Stimulated activated naive CD8-positive, alpha-beta T cell treated with anti-CD3 and anti-CD28 coated beads, Interleukin-15, amount 100 ng/mL, for 72 hours (primary cell): ENCODE measurements around the gene GPR137B.
A peak's percentile ranks its signal among the peaks of the same experiment; 100 is the strongest.

Experiments used
- ATAC-seq: fragments of 150-1000 bp; cut with Tn5 transposase; 2 replicates; pipeline ENCODE4 v1.10.0; 2021; ENCODE audit warnings: mild to moderate bottlenecking, moderate library complexity
- DNase-seq, 2 donors: peaks; one replicate each; pipeline ENCODE4 v3.0.0; 2021 to 2022
- H3K27ac Mint-ChIP-seq, 2 donors: one replicate each; pipeline ENCODE4 v1.8.0; 2022; ENCODE audit warnings: mild to moderate bottlenecking in 2 of 2, mixed read lengths in 2 of 2, moderate library complexity in 2 of 2
- H3K27me3 Mint-ChIP-seq: one replicate; pipeline ENCODE4 v1.8.0; 2022; ENCODE audit warnings: mixed read lengths
- H3K4me1 Mint-ChIP-seq: one replicate; pipeline ENCODE4 v1.8.0; 2022; ENCODE audit warnings: mild to moderate bottlenecking, mixed read lengths
- H3K4me3 Mint-ChIP-seq, 2 donors: one replicate each; pipeline ENCODE4 v1.8.0; 2022; ENCODE audit warnings: mild to moderate bottlenecking in 2 of 2, mixed read lengths in 2 of 2, moderate library complexity in 1 of 2
- H3K9me3 Mint-ChIP-seq, 2 donors: one replicate each; pipeline ENCODE4 v1.8.0; 2022; ENCODE audit warnings: mixed read lengths in 2 of 2

Gene GPR137B

GRCh38 chr1:236130372-236130771 is 12.0 kb upstream of the GPR137B start:
- DNase-seq (no peak), ATAC-seq (no peak)
- Mint-ChIP-seq H3K9me3 (no peaks in the 10 kb centered on the region), H3K27me3 (peaks cover 49% of the 10 kb centered on the region), H3K4me1 (no peaks in the 10 kb centered on the region), H3K4me3 (no peak overlapping the region), H3K27ac (no peak overlapping the region)

- ATAC-seq = no peak
- Mint-ChIP-seq H3K9me3 (no peaks in the 10 kb centered on the region), H3K27ac (no peak overlapping the region), H3K4me3 (no peak overlapping the region), H3K4me1 (no peaks in the 10 kb centered on the region), H3K27me3 (peaks cover 42% of the 10 kb centered on the region)
- no peak for DNase-seq
Measured at GRCh38 chr1:236131916-236132315, 10.4 kb upstream of the GPR137B start.

- ATAC-seq = no peak
- peaks cover 44% of the 10 kb centered on the region for H3K27me3 Mint-ChIP-seq
- H3K9me3 Mint-ChIP-seq = no peaks in the 10 kb centered on the region
Measured at GRCh38 chr1:236132420-236133046, 9.8 kb upstream of the GPR137B start.

DNA sequence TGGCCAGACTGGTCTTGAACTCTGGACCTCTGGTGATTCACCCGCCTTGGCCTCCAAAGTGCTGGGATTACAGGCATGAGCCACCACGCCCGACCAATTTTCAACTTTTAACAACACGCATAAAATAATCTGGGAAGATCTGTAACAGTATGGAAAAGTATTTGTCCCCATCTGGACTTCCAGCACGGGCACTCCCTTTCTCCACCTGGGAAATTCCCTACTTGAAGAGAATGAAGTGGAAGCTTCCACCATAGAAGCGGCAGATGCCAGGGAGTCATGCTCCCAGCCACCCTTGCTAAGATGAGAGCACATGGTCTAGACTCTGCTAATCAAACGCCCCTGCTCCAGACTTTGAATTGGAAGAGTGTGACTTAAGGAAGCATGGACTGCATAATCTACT is 9.0 kb upstream of the GPR137B start:
- ATAC-seq = no peak
- Mint-ChIP-seq H3K27me3 (peaks cover 44% of the 10 kb centered on the region), H3K27ac (no peak overlapping the region), H3K4me3 (no peak overlapping the region), H3K4me1 (no peaks in the 10 kb centered on the region), H3K9me3 (no peaks in the 10 kb centered on the region)
- DNase-seq = no peak

More at GRCh38 chr1:236132420-236133046, 9.8 kb upstream of the GPR137B start:
- H3K27ac Mint-ChIP-seq = no peak overlapping the region
- no peak overlapping the region for H3K4me3 Mint-ChIP-seq
- DNase-seq = no peak
- no peaks in the 10 kb centered on the region for H3K4me1 Mint-ChIP-seq

GRCh38 chr1:236133802-236134201 is 8.5 kb upstream of the GPR137B start:
- Mint-ChIP-seq H3K9me3 (no peaks in the 10 kb centered on the region), H3K4me1 (no peaks in the 10 kb centered on the region)
- no peak for ATAC-seq

GRCh38 chr1:236137285-236137852 is 5.0 kb upstream of the GPR137B start:
- Mint-ChIP-seq H3K4me1 (peaks cover 10% of the 10 kb centered on the region), H3K9me3 (no peaks in the 10 kb centered on the region), H3K27ac (no peak overlapping the region), H3K4me3 (no peak overlapping the region), H3K27me3 (peaks cover 80% of the 10 kb centered on the region)
- DNase-seq (no peak), ATAC-seq (no peak)

More at GRCh38 chr1:236133802-236134201, 8.5 kb upstream of the GPR137B start:
- DNase-seq = no peak
- Mint-ChIP-seq H3K4me3 (no peak overlapping the region), H3K27me3 (peaks cover 49% of the 10 kb centered on the region), H3K27ac (no peak overlapping the region)

DNA sequence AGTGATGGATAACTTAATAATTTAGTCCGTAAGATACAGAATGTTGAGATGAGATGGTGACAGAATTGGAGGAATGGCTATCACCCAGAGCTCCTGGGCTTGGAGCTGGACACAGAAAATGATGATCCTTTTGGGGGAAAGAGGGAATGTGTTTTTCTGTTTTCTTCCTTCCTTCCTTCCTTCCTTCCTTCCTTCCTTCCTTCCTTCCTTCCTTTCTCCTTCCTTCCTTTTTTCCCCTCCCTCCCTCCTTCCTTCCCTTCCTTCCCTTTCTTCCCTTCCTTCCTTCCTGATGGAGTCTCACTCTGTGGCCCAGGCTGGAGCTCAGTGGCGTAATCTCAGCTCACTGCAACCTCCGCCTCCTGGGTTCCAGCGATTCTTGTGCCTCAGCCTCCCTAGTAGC is 2.8 kb upstream of the GPR137B start:
- H3K4me1 Mint-ChIP-seq = peaks cover 23% of the 10 kb centered on the region
- no peak overlapping the region for H3K27ac Mint-ChIP-seq
- H3K27me3 Mint-ChIP-seq = peaks cover 60% of the 10 kb centered on the region

GRCh38 chr1:236140705-236141446 is 1.5 kb upstream of the GPR137B start:
- peaks cover 46% of the 10 kb centered on the region for H3K27me3 Mint-ChIP-seq
- no peak overlapping the region for H3K27ac Mint-ChIP-seq
- H3K4me3 Mint-ChIP-seq = peak overlapping the region; percentile 88 to 89
- ATAC-seq (no peak), DNase-seq (no peak)
- H3K9me3 Mint-ChIP-seq = no peaks in the 10 kb centered on the region
- H3K4me1 Mint-ChIP-seq = peaks cover 29% of the 10 kb centered on the region

More for the DNA sequence above, 2.8 kb upstream of the GPR137B start:
- no peak for DNase-seq
- Mint-ChIP-seq H3K9me3 (no peaks in the 10 kb centered on the region), H3K4me3 (no peak overlapping the region)
- ATAC-seq = no peak

GRCh38 chr1:236141447-236142252 is 689 bp upstream of the GPR137B start:
- ATAC-seq = peak; percentile 6
- Mint-ChIP-seq H3K4me3 (peak overlapping the region; percentile 88 to 89), H3K4me1 (peaks cover 35% of the 10 kb centered on the region), H3K27ac (peak overlapping the region; percentile 77 to 85), H3K9me3 (no peaks in the 10 kb centered on the region), H3K27me3 (peaks cover 45% of the 10 kb centered on the region)
- no peak for DNase-seq

GRCh38 chr1:236143104-236143948 is 987 bp downstream of the GPR137B start:
- Mint-ChIP-seq H3K4me3 (peak overlapping the region; percentile 89 to 93), H3K9me3 (no peaks in the 10 kb centered on the region), H3K4me1 (peaks cover 49% of the 10 kb centered on the region), H3K27ac (no peak overlapping the region), H3K27me3 (peaks cover 36% of the 10 kb centered on the region)
- DNase-seq = peak; percentile 31 to 41
- peak; percentile 66 for ATAC-seq

DNA sequence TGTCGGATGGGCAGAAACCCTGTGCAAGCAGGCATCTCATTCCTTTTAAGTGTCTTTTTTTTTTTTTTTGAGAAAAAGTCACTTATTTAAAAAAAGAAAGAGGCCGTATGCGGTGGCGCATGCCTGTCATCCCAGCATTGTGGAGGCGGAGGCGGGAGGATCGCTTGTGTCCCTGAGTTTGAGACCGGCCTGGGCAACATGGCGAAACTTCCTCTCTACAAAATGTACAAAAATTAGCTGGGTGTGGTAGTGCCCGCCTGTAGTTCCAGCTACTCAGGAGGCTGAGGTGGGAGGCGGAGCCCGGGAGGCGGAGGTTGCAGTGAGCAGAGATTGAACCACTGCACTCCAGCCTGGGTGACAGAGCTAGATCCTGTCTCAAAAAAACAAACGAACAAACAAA is 1.7 kb downstream of the GPR137B start:
- Mint-ChIP-seq H3K9me3 (no peaks in the 10 kb centered on the region), H3K27ac (no peak overlapping the region), H3K27me3 (peaks cover 28% of the 10 kb centered on the region), H3K4me3 (peak overlapping the region in 1 of 2 donors; percentile 93), H3K4me1 (peaks cover 56% of the 10 kb centered on the region)
- DNase-seq (no peak), ATAC-seq (no peak)

- Mint-ChIP-seq H3K4me3 (no peak overlapping the region), H3K27me3 (peaks cover 23% of the 10 kb centered on the region), H3K4me1 (peaks cover 60% of the 10 kb centered on the region), H3K9me3 (no peaks in the 10 kb centered on the region), H3K27ac (no peak overlapping the region)
- DNase-seq = no peak
- no peak for ATAC-seq
Measured at GRCh38 chr1:236144446-236145150, 2.3 kb downstream of the GPR137B start.

DNA sequence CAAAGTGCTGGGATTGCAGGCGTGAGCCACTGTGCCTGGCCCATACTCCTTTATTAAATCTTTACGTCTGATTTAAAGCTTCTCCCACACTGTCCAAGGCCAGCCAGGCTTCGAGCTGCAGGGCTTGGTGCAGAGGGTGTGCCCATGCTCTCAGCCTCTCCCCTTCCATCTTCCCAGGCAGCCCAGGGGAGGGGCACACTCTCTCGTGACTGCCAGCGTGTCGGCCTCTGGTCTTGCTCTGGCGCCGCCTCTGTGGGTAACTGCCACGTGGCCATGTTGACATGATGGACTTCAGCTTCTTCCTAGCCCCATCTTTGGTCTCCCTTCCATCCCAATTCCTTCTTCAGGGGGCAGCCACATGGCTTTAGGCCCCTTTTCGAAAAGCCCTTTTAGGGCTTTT is 4.7 kb downstream of the GPR137B start:
- Mint-ChIP-seq H3K27me3 (no peaks in the 10 kb centered on the region), H3K9me3 (no peaks in the 10 kb centered on the region), H3K27ac (no peak overlapping the region), H3K4me1 (peaks cover 56% of the 10 kb centered on the region), H3K4me3 (no peak overlapping the region)
- ATAC-seq = no peak
- no peak for DNase-seq
